ENCODE results near the gene TMPRSS4. TPM values are rescaled to one million over a fixed set of nuclear protein-coding genes. Genes with fewer than 3 reads are reported as not detected.
A peak's percentile ranks its signal among the peaks of the same experiment; 100 is the strongest.

TMPRSS4 gene
- total and polyA plus RNA-seq, 9 of the 15 experiments (the other 6 are each of a cell fraction or from before 2014, with no cell fraction given): 4.0 to 10.0 (median 5.6) TPM

- H3K27ac ChIP-seq (ENCODE audit: extremely low read depth, low read depth, low read length): no peak overlapping the region
- BruUV-seq (replicated peaks): no TSS peak
- peak; percentile 23; the same call in 2 of the 3 replicates for ATAC-seq
- H2AFZ ChIP-seq (ENCODE audit: low read depth, low read length): no peak overlapping the region
- H3K9ac ChIP-seq (ENCODE audit: insufficient read depth in 1 of 2, low read depth in 2 of 2, low read length in 2 of 2): no peak overlapping the region
- TF ChIP-seq ADNP (tag; IDR thresholded peaks at IDR 0.05) (no peak), BHLHE40 (IDR thresholded peaks at IDR 0.05; ENCODE audit: low read length) (peak; percentile 20; the same call in 1 of the 2 replicates)
- TF ChIP-seq, protein P1, sequence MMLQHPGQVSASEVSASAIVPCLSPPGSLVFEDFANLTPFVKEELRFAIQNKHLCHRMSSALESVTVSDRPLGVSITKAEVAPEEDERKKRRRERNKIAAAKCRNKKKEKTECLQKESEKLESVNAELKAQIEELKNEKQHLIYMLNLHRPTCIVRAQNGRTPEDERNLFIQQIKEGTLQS (IDR thresholded peaks at IDR 0.05): 0 out of 2 replicates have a peak, but pooled peaks have one; percentile 13
- TF ChIP-seq, protein P1 (CRISPR knock-in tag; conservative IDR thresholded peaks at IDR 0.05): no peak
- H3K79me2 ChIP-seq (ENCODE audit: control insufficient read depth, insufficient read depth, low read length): no peaks in the 10 kb centered on the region
- ChIA-PET CTCF (ENCODE audit: low intra/inter-chr PET ratio) (no interaction called here), POLR2A (interaction anchor here (0.7 to 2.7 kb wide), 3 partner anchors 22 to 188 kb away, joined by 3 to 8 read pairs (median 3); no protein-coding TSS in a partner anchor)
- H3K36me3 ChIP-seq (ENCODE audit: control insufficient read depth, insufficient read depth, low read length): no peaks in the 10 kb centered on the region
- H3K4me3 ChIP-seq: no peak overlapping the region
- H3K9me3 ChIP-seq (replicated peaks; ENCODE audit: control insufficient read depth, insufficient read depth, low read depth, low read length): no peaks in the 10 kb centered on the region
- intact Hi-C loops (cut with micrococcal nuclease): no loop called here
- no peaks in the 10 kb centered on the region for H3K9me1 ChIP-seq (ENCODE audit: control insufficient read depth, insufficient read depth, low read length)
- WGBS (ENCODE audit: insufficient coverage, low coverage, missing lambda C conversion rate): 13% methylated on average over 20 of the region's 20 CpGs
- H4K20me1 ChIP-seq (replicated peaks; ENCODE audit: control insufficient read depth, insufficient read depth, low read length): no peaks in the 10 kb centered on the region
- FAIRE-seq: peak; percentile 40
- in situ Hi-C loops (cut with MboI): loop anchor here (5.0 to 10.0 kb wide), 2 partner anchors 111 to 634 kb away; no protein-coding TSS in a partner anchor
- H3K27me3 ChIP-seq (ENCODE audit: control insufficient read depth in 2 of 2, insufficient read depth in 2 of 2, low read length in 2 of 2): peaks cover 17 to 44% of the 10 kb centered on the region in 2 experiments; a peak in 4 of 5 replicates
- H3K4me1 ChIP-seq (replicated peaks in 1 of 2; ENCODE audit: control insufficient read depth in 2 of 2, insufficient read depth in 2 of 2, low read length in 2 of 2): peaks cover 5 to 19% of the 10 kb centered on the region in 2 experiments
- H3K4me2 ChIP-seq (ENCODE audit: insufficient read depth, low read length): no peak overlapping the region
- no peak for DNase-seq (ENCODE audit: extremely low read depth in 1 of 4, low spot score in 3 of 4)
Measured at GRCh38 chr11:118058311-118059245, 18.3 kb upstream of the TMPRSS4 start.
